AG04450 (cell line): ENCODE measurements around the gene SYT4. TPM values are rescaled to one million over a fixed set of nuclear protein-coding genes. Genes with fewer than 3 reads are reported as not detected.

Experiments used
- CTCF ChIA-PET: fragments of 300-600, 350-600 bp; formaldehyde crosslinking; extraction: SDS; loops from one replicate; lab custom pipeline; 2022; ENCODE audit warnings: antibody characterized with exemption, inconsistent platforms; lab: Charles Lee
- POLR2A ChIA-PET: fragments of 350-600 bp; formaldehyde crosslinking; extraction: SDS; loops from one replicate; lab custom pipeline; 2021; ENCODE audit warnings: antibody characterized with exemption, inconsistent platforms; lab: Yijun Ruan, JAX
- DNase-seq: peaks from one replicate; pipeline ENCODE4 v3.0.0-alpha.2; 2011; ENCODE audit warnings: low read depth, low spot score
- H3K27ac ChIP-seq: one replicate; pipeline ENCODE4 v1.5.1; 2012; ENCODE audit warnings: low read depth, low read length, control low read depth
- H3K27me3 ChIP-seq: one replicate; pipeline ENCODE4 v1.6.0; 2012; ENCODE audit warnings: low read length; ENCODE audit not compliant: control insufficient read depth, insufficient read depth
- H3K4me3 ChIP-seq: 2 replicates; pipeline ENCODE4 v1.5.1; 2011; ENCODE audit warnings: mild to moderate bottlenecking, low read depth, low read length, control low read depth
- H3K9me3 ChIP-seq: 2 replicates; pipeline ENCODE4 v1.5.1; 2012; ENCODE audit warnings: low read length; ENCODE audit not compliant: control insufficient read depth, insufficient read depth
- polyA plus RNA-seq: library from polyadenylated mRNA; depleted of rRNA; stranded (reverse); fragments of >200 nt; gene quantifications from 2 replicates; pipeline ENCODE4 v1.2.3, GENCODE V29; 2011; rRNA removed
- TF ChIP-seq, protein P1 (sequence below): IDR thresholded peaks from 2 replicates; pipeline ENCODE4 v1.5.1; 2011; ENCODE audit warnings: low read depth, low read length, control low read depth, inconsistent platforms

The SYT4 gene
- polyA plus RNA-seq, 1 experiment: not detected

DNA sequence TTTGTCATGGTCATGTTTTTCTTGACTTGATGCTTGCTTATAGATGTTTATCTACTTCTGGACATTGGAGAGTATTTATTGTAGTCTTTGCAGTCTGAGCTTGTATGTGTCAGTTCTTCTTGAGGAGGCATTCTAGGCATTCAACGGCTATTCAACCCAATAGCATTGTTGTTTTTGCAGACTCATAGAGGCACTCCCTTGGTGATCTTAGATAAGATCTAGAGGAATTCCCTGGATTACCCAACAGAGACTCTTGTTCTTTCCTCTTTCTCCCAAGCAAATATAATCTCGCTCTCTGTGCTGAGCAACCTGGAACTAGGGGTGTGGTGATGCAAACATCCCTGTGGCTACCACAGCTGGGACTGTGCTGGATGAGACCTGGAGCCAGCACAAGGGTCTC is 40.4 kb downstream of the SYT4 start:
- Histone ChIP-seq H3K4me3 (no peak overlapping the region), H3K27ac (no peak overlapping the region), H3K9me3 (peaks cover 5% of the 10 kb centered on the region; the same call in 1 of the 2 replicates), H3K27me3 (no peaks in the 10 kb centered on the region)
- CTCF ChIA-PET: no interaction called here
- POLR2A ChIA-PET: no interaction called here
- no peak for DNase-seq
- TF ChIP-seq, protein P1, sequence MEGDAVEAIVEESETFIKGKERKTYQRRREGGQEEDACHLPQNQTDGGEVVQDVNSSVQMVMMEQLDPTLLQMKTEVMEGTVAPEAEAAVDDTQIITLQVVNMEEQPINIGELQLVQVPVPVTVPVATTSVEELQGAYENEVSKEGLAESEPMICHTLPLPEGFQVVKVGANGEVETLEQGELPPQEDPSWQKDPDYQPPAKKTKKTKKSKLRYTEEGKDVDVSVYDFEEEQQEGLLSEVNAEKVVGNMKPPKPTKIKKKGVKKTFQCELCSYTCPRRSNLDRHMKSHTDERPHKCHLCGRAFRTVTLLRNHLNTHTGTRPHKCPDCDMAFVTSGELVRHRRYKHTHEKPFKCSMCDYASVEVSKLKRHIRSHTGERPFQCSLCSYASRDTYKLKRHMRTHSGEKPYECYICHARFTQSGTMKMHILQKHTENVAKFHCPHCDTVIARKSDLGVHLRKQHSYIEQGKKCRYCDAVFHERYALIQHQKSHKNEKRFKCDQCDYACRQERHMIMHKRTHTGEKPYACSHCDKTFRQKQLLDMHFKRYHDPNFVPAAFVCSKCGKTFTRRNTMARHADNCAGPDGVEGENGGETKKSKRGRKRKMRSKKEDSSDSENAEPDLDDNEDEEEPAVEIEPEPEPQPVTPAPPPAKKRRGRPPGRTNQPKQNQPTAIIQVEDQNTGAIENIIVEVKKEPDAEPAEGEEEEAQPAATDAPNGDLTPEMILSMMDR: no peak

DNA sequence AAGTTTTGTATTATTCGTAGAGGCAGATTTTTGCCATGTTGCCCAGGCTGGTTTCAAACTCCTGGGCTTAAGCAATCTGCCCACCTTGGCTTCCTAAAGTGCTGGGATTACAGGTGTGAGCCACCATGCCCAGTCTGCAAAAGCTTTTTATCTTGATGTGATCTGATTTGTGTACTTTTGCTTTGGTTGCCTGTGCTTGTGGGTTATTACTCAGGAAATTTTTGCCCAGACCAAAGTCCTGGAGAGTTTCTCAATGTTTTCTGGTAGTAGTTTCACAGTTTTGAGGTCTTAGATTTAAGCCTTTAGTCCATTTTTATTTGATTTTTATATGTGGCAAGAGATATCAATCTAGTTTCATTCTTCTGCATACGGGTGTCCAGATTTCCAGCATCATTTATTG is 42.4 kb downstream of the SYT4 start:
- CTCF ChIA-PET: no interaction called here
- POLR2A ChIA-PET: no interaction called here
- Histone ChIP-seq H3K9me3 (peaks cover 5% of the 10 kb centered on the region; the same call in 1 of the 2 replicates), H3K27me3 (no peaks in the 10 kb centered on the region), H3K4me3 (no peak overlapping the region), H3K27ac (no peak overlapping the region)
- TF ChIP-seq, protein P1: no peak
- DNase-seq: no peak

GRCh38 chr18:43222501-43222900 is 54.8 kb downstream of the SYT4 start:
- ChIA-PET POLR2A (no interaction called here), CTCF (no interaction called here)
- Histone ChIP-seq H3K27ac (no peak overlapping the region), H3K27me3 (no peaks in the 10 kb centered on the region), H3K9me3 (0 out of 2 replicates have a peak, but pooled peaks cover 3% of the 10 kb centered on the region), H3K4me3 (no peak overlapping the region)
- TF ChIP-seq, protein P1: no peak
- no peak for DNase-seq

GRCh38 chr18:43220691-43221090 is 56.6 kb downstream of the SYT4 start:
- H3K27ac ChIP-seq: no peak overlapping the region
- POLR2A ChIA-PET: no interaction called here
- CTCF ChIA-PET: no interaction called here
- TF ChIP-seq, protein P1: no peak
- DNase-seq: no peak
- peaks cover 3% of the 10 kb centered on the region; the same call in 1 of the 2 replicates for H3K9me3 ChIP-seq
- H3K4me3 ChIP-seq: no peak overlapping the region
- no peaks in the 10 kb centered on the region for H3K27me3 ChIP-seq

Other genes with a start within 250 kb of the SYT4 start
- not detected in 2 replicates for gene RIT2, start 161.8 kb downstream of the SYT4 start, polyA plus RNA-seq